ENCODE results near the gene CIPC. TPM values are rescaled to one million over a fixed set of nuclear protein-coding genes. Genes with fewer than 3 reads are reported as not detected.
A peak's percentile ranks its signal among the peaks of the same experiment; 100 is the strongest.

The CIPC gene
- total RNA-seq, 2 donors from 2014 or later: 11.2 to 13.4 TPM

DNA sequence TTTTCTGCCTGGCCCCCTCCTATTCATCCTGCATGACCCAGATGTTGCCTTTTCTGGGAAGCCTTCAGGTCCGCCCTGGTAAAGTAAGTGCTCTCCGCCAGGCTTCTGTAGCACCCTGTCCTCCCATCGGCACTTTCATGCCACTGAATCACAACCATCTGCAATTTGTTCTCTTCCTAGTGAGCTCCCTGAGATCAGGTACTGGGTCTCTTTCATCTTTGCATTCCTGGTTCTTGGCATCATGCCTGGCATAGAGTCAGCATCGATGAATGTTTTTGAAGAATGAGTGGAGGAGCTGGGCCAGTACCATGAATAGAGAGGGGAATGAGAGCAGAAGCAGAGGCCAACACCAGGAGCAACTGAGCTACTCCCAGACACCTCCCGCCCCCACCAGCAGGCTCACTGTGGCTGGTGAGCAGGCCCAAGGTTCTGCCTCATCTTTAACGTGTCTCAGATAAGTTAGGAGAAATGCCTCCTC, 30.4 kb downstream of the CIPC start:
- Mint-ChIP-seq H3K4me1 (peaks cover 15% of the 10 kb centered on the region), H3K36me3 (ENCODE audit: low read depth) (no peaks in the 10 kb centered on the region), H3K27ac (no peak overlapping the region), H3K27me3 (peaks cover 48% of the 10 kb centered on the region), H3K4me3 (no peak overlapping the region)
- ATAC-seq: no peak
- no peaks in the 10 kb centered on the region for H3K9me3 ChIP-seq (ENCODE audit: control insufficient read depth, low read length, poor library complexity, severe bottlenecking)
- no peak for DNase-seq

DNA sequence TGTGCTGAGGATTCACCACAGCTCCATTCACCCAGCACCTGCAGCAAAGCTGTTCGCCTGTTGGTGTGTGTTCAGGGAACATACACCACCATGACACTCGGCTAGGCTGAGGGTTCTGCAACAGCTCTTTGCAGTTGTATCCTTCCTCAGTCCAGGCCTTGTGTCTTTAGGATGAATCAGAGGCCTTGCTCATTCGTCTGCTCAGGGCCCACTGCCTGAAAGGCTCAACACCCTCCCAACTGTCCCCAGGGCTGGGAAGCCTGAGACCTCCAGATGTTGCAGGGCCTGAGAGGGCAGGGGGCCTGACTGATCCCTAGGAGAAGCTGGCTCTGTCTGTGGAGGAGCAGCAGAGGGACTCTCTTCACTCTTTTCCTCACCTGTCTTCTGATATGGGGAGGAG, 32.3 kb downstream of the CIPC start:
- Mint-ChIP-seq H3K27me3 (peaks cover 67% of the 10 kb centered on the region), H3K4me1 (peaks cover 7% of the 10 kb centered on the region), H3K36me3 (ENCODE audit: low read depth) (no peaks in the 10 kb centered on the region), H3K4me3 (no peak overlapping the region), H3K27ac (no peak overlapping the region)
- no peak for DNase-seq
- no peaks in the 10 kb centered on the region for H3K9me3 ChIP-seq (ENCODE audit: control insufficient read depth, low read length, poor library complexity, severe bottlenecking)
- no peak for ATAC-seq

DNA sequence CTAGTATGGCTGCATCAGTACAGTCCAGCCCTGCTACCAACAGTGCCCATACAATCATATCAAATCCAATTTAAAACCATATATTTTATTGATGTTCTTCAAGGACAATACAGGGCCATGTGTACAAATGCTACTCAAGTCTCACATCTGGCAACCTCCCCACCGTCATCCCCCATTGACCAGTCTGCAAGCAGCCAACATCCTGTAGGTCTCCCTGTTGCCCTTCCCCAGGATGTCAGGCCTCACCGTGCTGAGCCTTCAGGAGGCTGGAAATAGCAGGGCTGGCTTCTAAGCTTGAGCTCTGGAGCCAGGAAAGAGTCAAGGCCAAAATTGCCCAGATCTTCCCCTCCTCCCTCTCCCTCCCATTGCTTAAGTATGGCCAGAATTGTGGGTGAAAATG, 33.1 kb downstream of the CIPC start:
- no peak for ATAC-seq

DNA sequence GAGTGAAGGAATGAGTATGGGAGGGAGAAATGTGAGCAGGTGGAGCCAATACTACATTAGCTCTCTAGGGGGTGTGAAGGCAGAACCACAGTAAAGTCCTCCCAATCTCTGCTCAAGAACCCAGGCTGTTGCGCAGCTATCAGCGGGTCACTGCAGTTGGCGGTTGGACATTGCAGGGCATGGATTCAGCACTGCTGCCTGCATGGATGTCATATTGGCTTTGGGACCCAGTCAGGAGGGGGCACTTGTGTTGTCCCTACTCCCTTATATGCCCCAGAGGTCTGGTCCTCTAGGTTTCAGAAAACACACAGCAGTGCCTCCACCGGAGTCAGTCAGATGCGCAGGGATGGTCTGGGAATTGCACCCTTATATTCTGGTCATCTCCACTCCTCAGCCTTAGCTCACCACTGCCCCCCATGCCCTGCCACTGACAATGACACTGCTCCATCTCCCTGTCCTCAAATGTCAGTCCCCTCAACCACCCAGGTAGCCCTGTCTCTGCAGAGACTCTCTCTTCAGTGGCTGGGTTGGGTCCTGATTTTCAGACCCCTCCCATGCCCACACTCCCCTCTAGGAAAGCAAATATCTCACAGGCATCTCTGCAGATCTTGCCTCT, 33.9 kb downstream of the CIPC start:
- DNase-seq (no peak), ATAC-seq (no peak)
- Mint-ChIP-seq H3K27ac (no peak overlapping the region), H3K27me3 (peaks cover 75% of the 10 kb centered on the region), H3K36me3 (ENCODE audit: low read depth) (peaks cover 2% of the 10 kb centered on the region), H3K4me3 (no peak overlapping the region), H3K4me1 (peaks cover 5% of the 10 kb centered on the region)
- H3K9me3 ChIP-seq (ENCODE audit: control insufficient read depth, low read length, poor library complexity, severe bottlenecking): no peaks in the 10 kb centered on the region

More for the DNA sequence above, 33.1 kb downstream of the CIPC start:
- Mint-ChIP-seq H3K36me3 (ENCODE audit: low read depth) (no peaks in the 10 kb centered on the region), H3K4me1 (peaks cover 5% of the 10 kb centered on the region), H3K27me3 (peaks cover 70% of the 10 kb centered on the region), H3K27ac (no peak overlapping the region), H3K4me3 (no peak overlapping the region)
- H3K9me3 ChIP-seq (ENCODE audit: control insufficient read depth, low read length, poor library complexity, severe bottlenecking): no peaks in the 10 kb centered on the region
- no peak for DNase-seq

DNA sequence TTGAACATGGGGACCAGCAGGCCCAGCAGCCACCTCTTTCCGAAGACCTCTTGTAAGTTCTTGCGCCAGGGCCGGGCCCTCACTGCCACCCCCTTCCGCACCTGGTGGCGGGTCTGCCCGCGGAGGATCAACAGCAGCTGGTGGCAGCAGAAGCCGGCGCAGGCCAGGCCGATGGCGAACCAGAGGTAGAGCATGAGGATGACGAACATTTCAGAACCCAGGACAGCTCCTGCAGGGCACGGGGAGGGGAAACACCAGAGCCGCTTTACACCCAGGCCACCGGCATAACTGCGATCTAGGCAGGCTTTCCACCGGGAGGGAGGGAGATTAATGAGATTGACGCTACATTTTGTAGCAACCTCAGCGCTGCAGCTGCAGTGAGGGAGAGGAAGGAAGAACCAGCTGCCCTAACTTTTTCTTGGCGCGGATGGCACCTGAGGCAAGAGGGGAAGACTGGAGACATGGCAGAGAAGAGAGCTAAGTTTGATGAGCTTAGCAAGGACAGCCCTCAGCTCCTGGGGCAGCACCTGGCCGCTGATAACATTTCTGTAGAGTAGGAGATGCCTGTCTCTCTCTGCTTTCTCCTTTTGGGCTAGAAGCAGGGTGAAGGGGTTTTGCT, 35.8 kb downstream of the CIPC start:
- Mint-ChIP-seq H3K27ac (no peak overlapping the region), H3K4me3 (no peak overlapping the region), H3K36me3 (ENCODE audit: low read depth) (peaks cover 4% of the 10 kb centered on the region), H3K4me1 (peaks cover 6% of the 10 kb centered on the region), H3K27me3 (peaks cover 78% of the 10 kb centered on the region)
- peak in 2 of 3 donors; percentile 30 to 61 for DNase-seq
- ATAC-seq: peak; percentile 92
- no peaks in the 10 kb centered on the region for H3K9me3 ChIP-seq (ENCODE audit: control insufficient read depth, low read length, poor library complexity, severe bottlenecking)

DNA sequence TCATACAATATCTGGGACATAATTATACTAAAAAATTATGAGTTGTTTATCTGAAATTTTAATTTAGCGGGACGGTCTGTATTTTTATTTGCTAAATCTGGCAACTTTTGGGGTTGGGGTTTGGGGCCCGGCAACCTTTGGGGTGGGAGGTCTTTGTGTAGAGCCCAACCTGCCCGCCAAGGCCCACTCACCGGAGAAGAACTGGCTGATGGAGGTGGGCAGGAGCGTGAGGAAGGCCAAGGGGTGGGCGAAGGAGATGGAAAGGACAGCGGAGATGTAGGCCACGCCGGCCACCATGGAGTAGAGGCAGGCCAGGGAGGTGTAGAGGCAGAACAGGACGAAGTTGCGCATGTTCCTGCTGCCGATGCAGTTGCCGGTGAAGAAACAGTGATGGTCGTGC, 41.0 kb downstream of the CIPC start:
- no peaks in the 10 kb centered on the region for H3K9me3 ChIP-seq (ENCODE audit: control insufficient read depth, low read length, poor library complexity, severe bottlenecking)
- H3K4me3 Mint-ChIP-seq: peak overlapping the region; percentile 81
- no peak overlapping the region for H3K27ac Mint-ChIP-seq
- DNase-seq (no peak), ATAC-seq (no peak)
- H3K36me3 Mint-ChIP-seq (ENCODE audit: low read depth): peaks cover 9% of the 10 kb centered on the region
- peaks cover 26% of the 10 kb centered on the region for H3K4me1 Mint-ChIP-seq
- peaks cover 77% of the 10 kb centered on the region for H3K27me3 Mint-ChIP-seq

DNA sequence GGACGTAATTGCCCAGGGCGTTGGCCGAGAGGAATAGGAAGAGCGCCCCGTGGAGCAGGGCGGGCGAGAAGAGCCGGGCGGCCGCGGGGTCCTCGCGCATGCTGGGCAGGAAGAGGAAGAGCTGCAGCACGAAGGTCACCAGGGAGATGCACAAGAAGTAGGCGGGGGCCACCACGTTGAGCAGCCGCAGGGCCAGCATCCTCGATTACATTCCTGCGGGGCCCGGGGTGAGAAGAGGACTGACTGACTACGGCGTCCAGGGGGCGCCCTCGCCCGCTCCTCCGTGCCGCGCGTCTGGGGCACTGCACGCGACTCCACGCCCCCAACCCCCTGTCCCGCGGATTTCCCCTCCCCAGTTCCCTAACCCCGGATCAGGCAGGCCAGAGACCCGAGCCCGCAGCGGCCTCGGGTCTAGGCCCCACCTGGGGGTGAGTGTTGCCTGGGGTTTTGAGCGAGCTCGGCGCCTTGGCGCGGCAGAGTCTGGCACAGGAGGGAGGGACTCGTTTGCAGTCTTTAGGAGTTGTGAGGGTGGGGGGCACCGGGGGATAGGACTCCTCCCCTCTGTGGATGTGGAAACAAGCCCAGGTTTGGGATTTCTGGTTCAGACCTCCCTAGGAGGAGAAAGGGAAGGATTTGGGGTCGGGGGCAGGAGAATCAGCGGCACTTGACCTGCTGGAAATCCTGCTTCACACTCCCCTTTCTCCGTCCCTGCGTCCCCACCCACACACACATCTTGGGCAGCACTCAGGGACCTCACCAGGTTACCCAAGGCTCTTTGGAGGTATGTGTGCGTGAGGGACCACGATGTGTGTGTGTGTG, 41.7 kb downstream of the CIPC start:
- Mint-ChIP-seq H3K27ac (no peak overlapping the region), H3K4me3 (peak overlapping the region; percentile 81), H3K27me3 (peaks cover 77% of the 10 kb centered on the region), H3K4me1 (peaks cover 29% of the 10 kb centered on the region), H3K36me3 (ENCODE audit: low read depth) (peaks cover 9% of the 10 kb centered on the region)
- H3K9me3 ChIP-seq (ENCODE audit: control insufficient read depth, low read length, poor library complexity, severe bottlenecking): no peaks in the 10 kb centered on the region
- ATAC-seq (peak; percentile 75), DNase-seq (peak in 2 of 3 donors; percentile 23 to 24)

DNA sequence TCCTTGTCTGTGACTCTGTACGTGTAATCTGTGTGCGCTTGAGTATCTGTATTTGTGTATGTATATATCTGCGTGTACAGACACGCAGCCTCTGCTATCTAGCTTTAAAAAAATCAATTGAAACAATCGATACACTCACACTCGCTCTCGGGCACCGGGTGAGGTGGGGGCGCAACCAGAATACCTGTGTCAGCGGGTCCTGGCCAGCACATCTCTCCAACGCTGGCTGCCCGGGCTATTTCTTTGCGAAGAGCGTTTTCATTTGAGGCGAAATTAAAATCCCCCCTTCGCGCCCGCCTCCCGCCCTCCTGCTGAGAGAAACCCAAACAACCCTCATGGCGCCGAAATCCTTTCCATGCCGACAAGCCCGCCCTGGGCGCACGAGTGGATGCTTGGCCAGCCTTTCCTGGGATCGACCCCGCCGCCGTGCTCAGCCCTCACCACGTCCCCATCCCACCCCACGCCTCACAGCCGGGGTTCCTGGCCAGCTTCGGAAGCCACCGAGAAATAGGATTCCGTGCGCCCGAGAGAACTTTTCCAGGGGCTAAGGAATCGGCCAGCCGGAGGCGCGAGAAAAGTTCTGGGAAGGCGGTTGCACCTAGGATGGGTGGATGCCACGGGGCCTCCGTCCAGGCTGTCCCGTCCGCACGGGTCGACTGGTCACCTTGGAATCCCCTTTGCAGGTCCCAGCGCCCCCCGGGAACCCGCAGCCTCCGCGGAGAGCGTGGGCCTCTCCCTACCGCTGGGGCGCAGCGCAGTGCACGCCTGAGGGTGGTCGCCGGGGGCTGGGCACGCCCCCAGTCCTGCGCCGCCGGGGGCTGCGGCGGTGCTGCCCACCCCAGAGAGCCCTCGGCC, 42.5 kb downstream of the CIPC start:
- Mint-ChIP-seq H3K36me3 (ENCODE audit: low read depth) (peaks cover 9% of the 10 kb centered on the region), H3K4me1 (peaks cover 29% of the 10 kb centered on the region), H3K27me3 (peaks cover 78% of the 10 kb centered on the region), H3K27ac (no peak overlapping the region), H3K4me3 (peak overlapping the region; percentile 81)
- no peaks in the 10 kb centered on the region for H3K9me3 ChIP-seq (ENCODE audit: control insufficient read depth, low read length, poor library complexity, severe bottlenecking)
- DNase-seq (no peak), ATAC-seq (no peak)

DNA sequence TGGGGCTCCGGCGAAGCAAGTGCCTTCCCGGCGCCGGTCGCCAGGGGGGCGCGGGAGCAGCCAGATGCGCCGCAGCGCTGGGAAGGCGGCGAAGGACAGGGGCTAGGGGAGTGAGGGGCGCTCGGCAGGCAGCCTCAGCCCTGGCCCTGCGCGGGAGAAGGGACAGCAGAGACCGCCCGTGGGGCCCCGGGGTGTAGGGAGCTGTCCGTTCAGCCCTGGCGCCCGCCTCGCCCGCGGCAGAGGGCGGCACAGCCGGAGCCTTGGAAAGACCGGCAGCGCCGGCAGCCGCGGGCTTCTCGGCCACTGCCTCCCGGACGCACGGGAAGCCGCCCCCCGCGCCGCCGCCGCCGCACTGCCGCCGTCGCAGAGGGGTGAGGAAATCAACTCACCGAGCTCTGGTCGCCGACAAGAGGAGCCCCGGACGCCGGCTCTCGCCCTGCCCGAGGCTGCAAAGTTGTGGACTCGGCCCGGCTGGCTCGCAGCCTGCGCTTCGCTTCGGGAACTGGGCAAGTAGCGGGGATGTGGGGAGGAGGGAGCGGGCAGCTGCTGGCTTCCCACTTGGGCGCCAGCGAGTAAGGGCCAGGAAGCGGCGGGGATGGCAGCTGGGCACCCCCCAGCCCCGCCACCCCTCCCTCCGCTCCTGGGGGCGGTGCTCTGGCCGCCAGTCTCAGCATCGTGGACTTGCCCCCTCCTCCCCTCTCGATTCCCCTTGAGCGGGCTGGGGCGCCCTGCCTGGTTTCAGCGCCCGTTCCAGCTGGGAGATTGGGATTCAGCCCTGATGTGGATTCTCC, 43.4 kb downstream of the CIPC start, which contains the start of gene ZDHHC22:
Gene ZDHHC22 (minus strand): TSS at position 578 of the 791 bp plus-strand sequence. CDS start 2,053 bp downstream, outside the sequence.
- H3K9me3 ChIP-seq (ENCODE audit: control insufficient read depth, low read length, poor library complexity, severe bottlenecking): no peaks in the 10 kb centered on the region
- DNase-seq (no peak), ATAC-seq (peak; percentile 45)
- Mint-ChIP-seq H3K27ac (no peak within 1 kb of the TSS), H3K4me1 (peaks cover 33% of the 10 kb centered on the region), H3K4me3 (peak within 1 kb of the TSS; percentile 81), H3K27me3 (peaks cover 82% of the 10 kb centered on the region), H3K36me3 (ENCODE audit: low read depth) (peaks cover 9% of the 10 kb centered on the region)

DNA sequence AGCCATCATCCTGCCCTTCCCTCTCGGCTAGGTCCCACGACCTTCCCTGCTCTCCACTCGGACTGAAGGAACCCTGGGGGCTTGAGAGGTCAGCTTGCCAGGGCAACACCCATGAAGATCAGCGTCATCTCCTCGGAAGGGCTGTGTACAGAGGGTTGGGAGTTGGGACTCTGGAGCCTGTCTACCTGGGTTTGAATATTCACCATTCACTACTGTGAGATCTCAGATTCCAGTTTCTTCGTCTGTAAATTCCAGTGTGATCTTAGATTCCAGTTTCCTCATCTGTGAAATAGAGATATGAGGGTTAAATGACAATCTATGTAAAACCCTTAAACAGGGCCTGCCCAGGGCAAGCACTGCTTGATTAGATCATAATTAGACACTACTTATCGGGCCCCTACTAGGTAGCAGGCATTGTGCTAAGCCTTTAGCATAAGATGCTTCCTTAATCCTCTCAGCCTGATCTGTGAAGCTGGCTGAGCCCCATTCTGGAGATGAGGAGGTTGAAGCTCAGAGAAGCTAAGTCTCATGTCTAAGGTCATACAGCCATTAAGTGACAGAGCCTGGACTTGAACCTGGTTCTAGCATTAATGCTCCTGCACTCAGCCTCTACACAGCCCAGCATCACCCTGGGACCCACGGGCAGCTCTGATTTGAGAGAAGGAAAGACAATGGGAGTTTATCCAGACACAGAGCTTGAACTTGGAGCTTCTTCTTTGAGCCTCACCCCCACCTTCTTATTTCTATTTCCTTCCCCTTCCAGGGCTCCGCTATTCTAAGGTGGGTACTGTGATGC, 44.1 kb downstream of the CIPC start:
- DNase-seq (no peak), ATAC-seq (no peak)
- Mint-ChIP-seq H3K27ac (no peak overlapping the region), H3K4me1 (peaks cover 33% of the 10 kb centered on the region), H3K27me3 (peaks cover 82% of the 10 kb centered on the region), H3K4me3 (peak overlapping the region; percentile 73), H3K36me3 (ENCODE audit: low read depth) (peaks cover 7% of the 10 kb centered on the region)
- no peaks in the 10 kb centered on the region for H3K9me3 ChIP-seq (ENCODE audit: control insufficient read depth, low read length, poor library complexity, severe bottlenecking)

DNA sequence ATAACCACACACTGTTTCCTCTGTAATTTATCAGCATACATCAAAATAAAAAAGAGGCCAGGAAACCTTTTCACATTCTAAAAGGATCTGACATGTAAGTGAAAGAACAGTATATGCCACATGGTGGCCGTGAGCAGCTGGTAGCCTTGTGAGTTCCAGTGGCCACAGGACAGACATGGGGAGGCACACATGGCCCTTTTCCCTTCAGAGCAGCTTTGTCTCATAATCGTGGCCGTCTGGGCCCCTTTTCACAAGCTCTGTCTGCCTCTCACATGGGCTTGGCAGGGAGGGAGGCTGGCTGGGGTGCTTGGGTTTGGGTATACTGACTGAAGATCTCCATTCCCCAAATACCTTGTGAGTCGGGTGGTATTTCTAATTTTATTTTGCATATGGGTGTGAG, 45.0 kb downstream of the CIPC start:
- peaks cover 7% of the 10 kb centered on the region for H3K36me3 Mint-ChIP-seq (ENCODE audit: low read depth)
- H3K4me3 Mint-ChIP-seq: no peak overlapping the region
- H3K9me3 ChIP-seq (ENCODE audit: control insufficient read depth, low read length, poor library complexity, severe bottlenecking): no peaks in the 10 kb centered on the region
- peaks cover 33% of the 10 kb centered on the region for H3K4me1 Mint-ChIP-seq
- H3K27ac Mint-ChIP-seq: no peak overlapping the region
- H3K27me3 Mint-ChIP-seq: peaks cover 78% of the 10 kb centered on the region
- DNase-seq (no peak), ATAC-seq (no peak)
